B cell (primary cell): Measurements from ENCODE around the gene CHST8.

Source experiments
- EZH2 ChIP-seq: IDR thresholded peaks from 2 replicates; pipeline ENCODE4 v1.6.1; 2012; ENCODE audit warnings: borderline replicate concordance, low read depth, mild to moderate bottlenecking, moderate library complexity, low read length; ENCODE audit not compliant: insufficient read depth, poor library complexity, severe bottlenecking
- TF ChIP-seq, protein P1 (sequence below): fragments of 200-600 bp; IDR thresholded peaks from one replicate; pipeline ENCODE4 v1.8.0; 2022; ENCODE audit warnings: antibody characterized with exemption, mild to moderate bottlenecking

DNA sequence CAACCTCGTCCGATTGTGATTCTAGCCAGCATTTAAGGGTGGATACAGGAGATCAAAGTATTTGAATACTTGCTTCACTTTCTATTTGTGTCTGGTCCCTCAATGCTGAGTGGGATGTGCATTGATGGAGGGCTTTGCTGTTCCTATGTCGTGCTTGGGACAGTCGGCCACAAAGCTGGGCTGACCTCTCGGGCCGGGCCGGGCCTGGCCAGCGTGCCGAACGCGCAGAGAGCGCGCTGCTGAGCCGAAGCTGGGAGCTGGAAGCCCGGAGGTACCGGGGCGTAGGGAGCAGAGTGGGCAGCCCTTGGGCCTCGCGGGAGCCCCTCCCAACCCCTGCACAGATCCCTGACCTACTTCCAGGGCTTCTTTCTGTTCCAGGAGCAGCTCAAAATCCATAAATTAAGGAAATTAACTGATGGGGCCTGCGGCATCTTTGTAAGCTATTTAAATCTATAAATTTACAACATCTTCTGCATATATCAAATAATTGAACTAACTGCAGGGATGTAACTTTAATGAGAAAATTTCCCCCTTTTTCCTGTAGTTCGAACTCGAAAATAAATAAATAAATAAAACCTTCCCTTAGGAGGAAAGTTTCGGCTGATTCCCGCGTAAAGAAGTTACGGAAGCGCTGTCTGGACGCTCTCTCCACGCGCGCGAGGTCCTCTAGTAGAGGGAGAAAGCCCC lies 173.1 kb downstream of the CHST8 start:
- TF ChIP-seq, protein P1, sequence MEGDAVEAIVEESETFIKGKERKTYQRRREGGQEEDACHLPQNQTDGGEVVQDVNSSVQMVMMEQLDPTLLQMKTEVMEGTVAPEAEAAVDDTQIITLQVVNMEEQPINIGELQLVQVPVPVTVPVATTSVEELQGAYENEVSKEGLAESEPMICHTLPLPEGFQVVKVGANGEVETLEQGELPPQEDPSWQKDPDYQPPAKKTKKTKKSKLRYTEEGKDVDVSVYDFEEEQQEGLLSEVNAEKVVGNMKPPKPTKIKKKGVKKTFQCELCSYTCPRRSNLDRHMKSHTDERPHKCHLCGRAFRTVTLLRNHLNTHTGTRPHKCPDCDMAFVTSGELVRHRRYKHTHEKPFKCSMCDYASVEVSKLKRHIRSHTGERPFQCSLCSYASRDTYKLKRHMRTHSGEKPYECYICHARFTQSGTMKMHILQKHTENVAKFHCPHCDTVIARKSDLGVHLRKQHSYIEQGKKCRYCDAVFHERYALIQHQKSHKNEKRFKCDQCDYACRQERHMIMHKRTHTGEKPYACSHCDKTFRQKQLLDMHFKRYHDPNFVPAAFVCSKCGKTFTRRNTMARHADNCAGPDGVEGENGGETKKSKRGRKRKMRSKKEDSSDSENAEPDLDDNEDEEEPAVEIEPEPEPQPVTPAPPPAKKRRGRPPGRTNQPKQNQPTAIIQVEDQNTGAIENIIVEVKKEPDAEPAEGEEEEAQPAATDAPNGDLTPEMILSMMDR: no peak
- no peak for TF ChIP-seq EZH2
